Measurements from ENCODE around the gene RFX1. TPM values are rescaled to one million over a fixed set of nuclear protein-coding genes. Genes with fewer than 3 reads are reported as not detected.

RFX1 gene
- total RNA-seq, 4 donors from 2014 or later, result 4.5 to 9.2 (median 6.1) TPM

DNA sequence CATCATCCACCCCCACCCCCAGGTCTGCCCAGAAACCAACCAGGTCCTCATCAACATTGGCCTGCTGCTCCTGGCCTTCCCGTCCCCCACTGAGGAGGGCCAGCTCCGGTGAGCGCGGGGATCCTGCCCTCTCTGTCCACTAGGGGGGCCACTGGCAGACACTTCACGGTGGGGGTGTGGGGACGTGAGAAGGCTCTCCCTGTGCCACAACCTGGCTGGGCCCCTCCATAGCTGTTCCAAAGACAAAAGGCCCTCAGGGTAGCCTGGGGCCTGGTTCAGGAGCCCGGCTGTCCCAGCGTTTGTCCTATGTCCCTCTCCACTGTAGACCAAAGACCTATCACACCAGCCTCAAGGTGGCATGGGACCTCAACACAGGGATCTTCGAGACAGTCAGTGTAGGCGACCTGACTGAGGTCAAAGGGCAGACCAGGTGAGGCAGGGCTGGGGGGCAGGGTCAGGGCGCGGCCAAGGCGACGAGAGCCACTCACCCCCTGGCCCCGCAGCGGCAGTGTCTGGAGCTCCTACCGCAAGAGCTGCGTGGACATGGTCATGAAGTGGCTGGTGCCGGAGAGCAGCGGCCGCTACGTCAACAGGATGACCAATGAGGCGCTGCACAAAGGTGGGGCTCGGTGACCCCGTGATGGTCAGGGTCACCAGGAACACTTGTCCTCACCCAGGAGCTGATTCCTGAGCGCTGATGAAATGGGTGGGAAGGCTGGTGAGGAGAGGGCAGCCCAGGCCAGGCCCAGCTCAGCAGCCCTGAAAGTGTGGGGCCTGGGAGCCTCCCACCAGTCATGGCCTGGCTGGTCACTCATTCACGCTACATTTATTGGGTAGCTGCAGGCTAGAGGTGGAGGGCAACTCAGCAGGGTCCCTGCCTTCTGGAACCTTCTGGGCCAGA lies 45.9 kb downstream of the RFX1 start:
- no peak for DNase-seq (ENCODE audit: low spot score in 2 of 2)
- H3K4me3 ChIP-seq (ENCODE audit: low read depth, poor library complexity, severe bottlenecking), result no peak overlapping the region
- WGBS, 2 donors, result 87 to 91% methylated on average over 21 to 27 of the region's 27 CpGs
- no peak for TF ChIP-seq POLR2A (IDR thresholded peaks at IDR 0.05)
- TF ChIP-seq, protein P1, sequence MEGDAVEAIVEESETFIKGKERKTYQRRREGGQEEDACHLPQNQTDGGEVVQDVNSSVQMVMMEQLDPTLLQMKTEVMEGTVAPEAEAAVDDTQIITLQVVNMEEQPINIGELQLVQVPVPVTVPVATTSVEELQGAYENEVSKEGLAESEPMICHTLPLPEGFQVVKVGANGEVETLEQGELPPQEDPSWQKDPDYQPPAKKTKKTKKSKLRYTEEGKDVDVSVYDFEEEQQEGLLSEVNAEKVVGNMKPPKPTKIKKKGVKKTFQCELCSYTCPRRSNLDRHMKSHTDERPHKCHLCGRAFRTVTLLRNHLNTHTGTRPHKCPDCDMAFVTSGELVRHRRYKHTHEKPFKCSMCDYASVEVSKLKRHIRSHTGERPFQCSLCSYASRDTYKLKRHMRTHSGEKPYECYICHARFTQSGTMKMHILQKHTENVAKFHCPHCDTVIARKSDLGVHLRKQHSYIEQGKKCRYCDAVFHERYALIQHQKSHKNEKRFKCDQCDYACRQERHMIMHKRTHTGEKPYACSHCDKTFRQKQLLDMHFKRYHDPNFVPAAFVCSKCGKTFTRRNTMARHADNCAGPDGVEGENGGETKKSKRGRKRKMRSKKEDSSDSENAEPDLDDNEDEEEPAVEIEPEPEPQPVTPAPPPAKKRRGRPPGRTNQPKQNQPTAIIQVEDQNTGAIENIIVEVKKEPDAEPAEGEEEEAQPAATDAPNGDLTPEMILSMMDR (IDR thresholded peaks at IDR 0.05), result no peak
- intact Hi-C loops (cut with DNase I; ENCODE audit: low total_unique reads), result loop anchor here (10.0 kb wide), 2 partner anchors 95 to 1135 kb away; no protein-coding TSS in a partner anchor

DNA sequence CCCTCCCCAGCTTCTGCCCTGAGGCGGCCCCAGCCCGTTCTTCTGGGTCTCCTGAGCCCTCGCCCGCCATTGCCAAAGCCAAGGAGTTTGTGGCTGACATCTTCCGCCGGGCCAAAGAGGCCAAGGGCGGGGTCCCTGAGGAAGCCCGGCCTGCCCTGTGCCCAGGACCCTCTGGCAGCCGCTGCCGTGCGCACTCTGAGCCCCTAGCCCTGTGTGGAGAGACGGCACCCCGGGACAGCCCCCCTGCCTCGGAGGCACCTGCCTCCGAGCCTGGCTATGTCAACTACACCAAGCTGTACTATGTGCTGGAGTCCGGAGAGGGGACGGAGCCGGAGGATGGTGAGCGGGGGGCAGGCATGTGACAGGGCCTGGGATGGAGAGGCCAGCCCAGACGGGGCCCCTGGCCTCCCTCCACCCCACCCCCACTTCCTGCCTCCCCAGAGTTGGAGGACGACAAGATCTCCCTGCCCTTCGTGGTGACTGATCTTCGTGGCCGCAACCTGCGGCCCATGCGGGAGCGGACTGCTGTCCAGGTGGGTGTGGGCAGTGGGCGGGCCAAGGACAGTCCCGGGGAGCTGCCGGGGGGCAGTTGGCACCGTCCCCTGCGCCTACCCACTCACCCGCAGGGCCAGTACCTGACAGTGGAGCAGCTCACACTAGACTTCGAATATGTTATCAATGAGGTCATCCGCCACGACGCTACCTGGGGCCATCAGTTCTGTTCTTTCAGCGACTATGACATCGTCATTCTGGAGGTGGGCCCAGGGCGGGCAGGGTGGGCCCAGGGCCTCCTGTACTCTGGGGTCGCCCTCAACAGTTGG lies 46.8 kb downstream of the RFX1 start:
- no peak overlapping the region for H3K4me3 ChIP-seq (ENCODE audit: low read depth, poor library complexity, severe bottlenecking)
- DNase-seq (ENCODE audit: low spot score in 2 of 2), result no peak
- intact Hi-C loops (cut with DNase I; ENCODE audit: low total_unique reads), result loop anchor here (10.0 kb wide), 1 partner anchor 1135 kb away; no protein-coding TSS in a partner anchor
- TF ChIP-seq, protein P1 (IDR thresholded peaks at IDR 0.05), result no peak
- no peak for TF ChIP-seq POLR2A (IDR thresholded peaks at IDR 0.05)
- 86 to 88% methylated on average over 31 to 38 of the region's 41 CpGs for WGBS, 2 donors

DNA sequence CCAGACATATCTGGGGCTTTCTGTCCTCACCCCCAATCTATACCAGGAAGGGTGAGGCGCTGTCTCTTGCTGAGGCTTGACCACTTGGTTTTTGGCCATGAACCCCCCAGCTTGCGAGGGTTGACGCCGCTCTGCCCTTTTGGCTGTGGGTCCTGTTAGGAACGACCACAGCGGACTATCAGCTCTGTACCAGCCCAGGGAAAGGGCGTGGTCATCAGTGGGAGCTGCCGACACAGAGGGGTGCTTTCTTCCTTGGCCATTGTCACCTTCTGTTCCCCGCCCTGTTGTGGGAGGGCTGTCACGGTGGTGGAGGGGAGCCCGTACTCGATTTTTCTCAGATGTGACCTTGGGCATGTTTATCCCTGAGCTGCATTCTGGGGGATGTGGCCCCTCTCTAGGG lies 48.1 kb downstream of the RFX1 start:
- 78% methylated on average over 12 of the region's 12 CpGs for WGBS, 2 donors
- intact Hi-C loops (cut with DNase I; ENCODE audit: low total_unique reads), result loop anchor here (10.0 kb wide), 1 partner anchor 1137 kb away; no protein-coding TSS in a partner anchor
- no peak for DNase-seq (ENCODE audit: low spot score in 2 of 2)
- TF ChIP-seq POLR2A (IDR thresholded peaks at IDR 0.05), result no peak
- TF ChIP-seq, protein P1 (IDR thresholded peaks at IDR 0.05), result no peak
- no peak overlapping the region for H3K4me3 ChIP-seq (ENCODE audit: low read depth, poor library complexity, severe bottlenecking)

DNA sequence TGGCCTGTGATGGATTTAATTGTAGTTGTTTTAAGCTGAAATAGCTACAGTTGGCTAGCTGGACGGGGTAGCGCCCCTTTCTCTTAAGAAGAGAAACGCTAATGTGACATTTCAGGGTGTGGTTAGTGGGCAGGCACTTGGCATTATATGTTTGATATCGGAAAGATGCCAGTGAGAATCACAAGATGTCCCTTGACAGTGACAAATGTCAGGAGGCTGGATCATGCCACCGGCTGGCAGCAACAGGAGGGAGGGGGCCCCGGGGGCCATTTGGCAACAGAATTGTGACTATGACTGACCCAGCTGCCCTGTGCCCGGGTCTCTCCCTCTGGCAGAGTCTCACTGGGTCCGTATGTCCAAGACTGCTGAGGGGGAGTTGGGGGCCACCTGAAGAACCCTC lies 49.1 kb downstream of the RFX1 start:
- DNase-seq (ENCODE audit: low spot score in 2 of 2), result no peak
- H3K4me3 ChIP-seq (ENCODE audit: low read depth, poor library complexity, severe bottlenecking), result no peak overlapping the region
- TF ChIP-seq, protein P1 (IDR thresholded peaks at IDR 0.05), result no peak
- no peak for TF ChIP-seq POLR2A (IDR thresholded peaks at IDR 0.05)
- intact Hi-C loops (cut with DNase I; ENCODE audit: low total_unique reads), result loop anchor here (10.0 kb wide), 1 partner anchor 1138 kb away; no protein-coding TSS in a partner anchor
- 63 to 64% methylated on average over 8 of the region's 8 CpGs for WGBS, 2 donors

DNA sequence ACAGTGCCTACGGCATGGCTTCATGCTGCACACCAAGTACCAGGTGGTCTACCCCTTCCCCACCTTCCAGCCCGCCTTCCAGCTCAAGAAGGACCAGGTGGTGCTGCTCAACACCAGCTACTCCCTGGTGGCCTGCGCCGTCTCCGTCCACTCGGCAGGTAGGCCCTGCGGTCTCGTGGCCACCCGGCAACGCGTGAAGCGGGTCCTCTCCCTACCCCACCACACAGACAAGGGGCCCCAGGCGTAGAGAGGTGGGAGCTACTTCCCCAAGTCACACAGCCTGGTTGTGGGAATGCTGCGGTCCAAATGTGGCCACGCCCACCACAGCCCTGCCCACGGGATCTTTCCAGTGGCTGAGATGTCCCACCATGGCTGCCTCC lies 49.8 kb downstream of the RFX1 start:
- WGBS, 2 donors, result 74 to 87% methylated on average over 7 to 16 of the region's 16 CpGs
- no peak overlapping the region for H3K4me3 ChIP-seq (ENCODE audit: low read depth, poor library complexity, severe bottlenecking)
- TF ChIP-seq, protein P1 (IDR thresholded peaks at IDR 0.05), result no peak
- no peak for TF ChIP-seq POLR2A (IDR thresholded peaks at IDR 0.05)
- peak in 1 of 2 donors; percentile 83 for DNase-seq (ENCODE audit: low spot score in 2 of 2)
- intact Hi-C loops (cut with DNase I; ENCODE audit: low total_unique reads), result loop anchor here (10.0 kb wide), 1 partner anchor 1138 kb away; no protein-coding TSS in a partner anchor

Data from lower leg skin (tissue), 4 donors.